Activated CD8-positive, alpha-beta memory T cell treated with anti-CD3 and anti-CD28 coated beads, Interleukin-2, amount 50 U/mL, for 4 hours (primary cell): ENCODE results near the gene ADCY5.
A peak's percentile ranks its signal among the peaks of the same experiment; 100 is the strongest.
"Not testable (repeated sequence)": the region's sequence is repeated elsewhere in the genome, so short reads cannot be mapped to it uniquely, and the experiment has no call there.

Experiments
- DNase-seq: peaks from one replicate; pipeline ENCODE4 v3.0.0-alpha.2; 2020

The ADCY5 gene

DNA sequence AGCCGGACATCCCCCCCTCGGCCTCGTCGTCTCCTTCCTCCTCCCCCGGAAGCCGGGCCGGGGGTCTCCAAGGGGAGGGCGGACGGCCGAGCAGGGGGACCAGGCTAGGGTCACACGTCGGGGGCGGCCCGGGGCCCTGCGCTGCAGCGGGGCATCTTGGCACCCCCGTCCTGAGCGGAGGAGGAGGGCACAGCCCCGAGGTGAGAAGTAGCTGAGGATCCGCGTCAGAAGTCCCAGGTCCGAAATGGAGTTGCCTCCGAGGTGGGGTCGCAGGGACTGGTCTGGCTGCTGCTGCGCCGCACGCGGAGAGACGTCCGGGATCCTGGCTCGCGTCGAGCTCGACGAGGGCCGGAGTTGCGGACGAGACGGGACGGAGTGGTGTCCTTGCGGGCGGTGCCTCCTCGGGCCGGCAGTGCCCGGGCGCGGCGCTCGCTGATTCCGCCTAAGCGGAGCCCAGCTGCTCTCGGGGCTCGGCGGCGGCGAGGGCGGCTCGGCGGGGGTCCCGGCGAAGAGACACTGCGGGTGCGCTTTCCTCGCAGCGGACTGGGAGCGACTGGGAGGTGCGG is at the start of gene ADCY5:
Gene ADCY5, minus strand, starts transcription at position 555 of the 566 bp plus-strand sequence. Its CDS starts 545 bp downstream, at position 10.
- DNase-seq = no peak

DNA sequence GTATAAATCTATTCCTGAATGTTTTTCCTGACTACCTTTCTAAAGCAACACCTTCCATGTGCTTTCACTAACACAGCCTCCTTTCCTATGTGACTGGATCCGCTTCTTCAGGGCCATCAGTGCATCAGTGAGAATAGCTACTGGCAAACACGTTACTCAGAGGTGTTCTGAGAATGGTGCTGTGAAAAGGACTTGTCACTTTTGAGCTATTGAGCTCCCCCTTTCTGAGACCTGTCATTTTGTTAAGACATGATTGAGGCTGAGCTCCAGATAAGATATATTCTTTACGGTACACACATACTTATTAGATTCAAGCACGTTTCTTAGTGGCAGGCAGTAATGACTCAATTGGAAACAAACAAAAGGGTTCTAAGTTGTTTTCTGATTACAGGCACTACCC is 45.0 kb upstream of the ADCY5 start:
- no peak for DNase-seq

DNA sequence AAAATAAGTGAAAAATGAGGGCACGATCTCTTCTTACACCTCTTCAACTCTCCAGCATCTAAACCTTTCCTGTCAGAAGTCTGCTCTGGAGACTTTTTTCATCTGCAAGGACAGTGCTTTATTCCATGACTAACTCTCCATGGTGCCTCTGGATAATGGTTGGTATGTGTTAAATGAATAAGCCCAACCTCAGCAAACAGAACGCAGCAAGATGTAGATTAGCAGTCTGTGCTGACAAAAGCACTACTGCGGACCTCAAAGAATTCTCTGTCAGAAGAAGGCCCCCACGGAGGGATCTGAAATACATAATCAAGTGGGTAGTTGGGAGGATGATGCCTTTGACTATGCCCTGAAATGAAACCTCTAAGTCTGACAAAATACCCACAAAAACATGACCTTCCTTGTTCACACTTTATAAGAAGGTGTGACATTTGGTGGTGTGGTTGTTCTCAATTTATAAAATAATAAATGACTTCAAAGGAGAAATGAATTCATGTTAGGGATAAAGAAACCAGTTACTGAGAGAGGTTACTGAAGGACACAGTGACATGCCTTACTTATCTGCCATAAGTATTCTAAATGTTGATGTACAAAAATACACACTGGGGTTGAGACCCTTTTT is 43.2 kb upstream of the ADCY5 start:
- DNase-seq = no peak

DNA sequence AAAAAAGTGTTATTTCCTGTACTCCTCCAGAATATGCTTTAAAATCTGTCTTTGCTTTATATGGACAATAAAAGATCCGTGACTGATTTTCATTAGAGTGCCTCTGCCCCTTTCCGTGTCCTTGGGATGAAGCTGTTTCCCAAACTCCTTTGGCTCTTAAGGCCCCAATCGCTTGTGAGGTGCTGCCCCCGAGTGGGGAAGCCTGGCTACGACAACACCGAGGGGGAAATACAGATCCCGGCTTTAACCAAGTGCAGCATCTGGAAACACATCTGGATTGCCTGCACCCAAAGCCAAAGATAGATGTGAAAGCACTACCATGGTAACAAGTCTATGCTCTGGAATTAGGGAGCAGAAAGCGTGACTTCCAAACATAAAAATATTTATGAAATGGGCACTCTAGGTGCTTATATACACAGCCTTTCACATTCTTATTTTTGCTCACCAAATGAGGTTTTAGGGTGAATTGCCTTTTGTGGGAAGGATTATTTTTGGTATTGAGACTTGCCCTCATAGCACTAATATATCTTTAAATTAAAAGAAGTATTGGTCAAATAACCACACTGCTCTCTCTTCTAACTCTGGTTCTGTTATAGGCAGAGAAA is 40.6 kb upstream of the ADCY5 start:
- DNase-seq = peak; percentile 26

DNA sequence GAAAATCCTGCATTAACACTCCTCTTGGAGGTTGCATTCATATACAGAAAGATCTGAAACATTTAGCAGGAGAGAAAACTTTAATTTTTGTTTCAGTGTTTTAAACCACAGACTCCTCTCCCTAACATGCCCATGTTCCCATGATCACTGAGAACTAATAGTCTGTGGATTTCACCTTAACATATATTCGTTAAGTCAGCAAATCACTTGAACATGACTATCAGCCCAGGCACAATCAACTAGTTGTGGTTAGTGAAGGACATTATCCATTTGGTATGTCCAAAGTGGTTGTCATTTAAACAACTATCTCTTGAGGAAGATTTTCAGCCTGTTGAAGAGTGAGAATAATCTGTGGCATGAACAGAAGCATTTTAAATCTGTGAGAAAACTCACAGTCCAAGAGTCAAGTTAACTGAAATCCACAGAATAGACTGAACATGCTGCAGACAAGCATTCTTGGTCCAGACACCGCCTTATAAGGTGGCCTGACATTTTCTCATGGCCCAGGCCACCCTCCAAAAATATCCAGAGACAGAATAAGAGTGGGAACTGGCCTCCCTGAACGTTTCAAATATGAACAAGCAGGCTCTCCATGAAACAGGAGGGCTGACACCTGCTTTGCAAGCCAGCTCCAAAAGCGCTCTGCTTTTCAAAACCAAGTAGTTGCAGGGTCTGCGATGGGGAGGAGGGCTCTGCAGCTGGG is 39.9 kb upstream of the ADCY5 start:
- no peak for DNase-seq

DNA sequence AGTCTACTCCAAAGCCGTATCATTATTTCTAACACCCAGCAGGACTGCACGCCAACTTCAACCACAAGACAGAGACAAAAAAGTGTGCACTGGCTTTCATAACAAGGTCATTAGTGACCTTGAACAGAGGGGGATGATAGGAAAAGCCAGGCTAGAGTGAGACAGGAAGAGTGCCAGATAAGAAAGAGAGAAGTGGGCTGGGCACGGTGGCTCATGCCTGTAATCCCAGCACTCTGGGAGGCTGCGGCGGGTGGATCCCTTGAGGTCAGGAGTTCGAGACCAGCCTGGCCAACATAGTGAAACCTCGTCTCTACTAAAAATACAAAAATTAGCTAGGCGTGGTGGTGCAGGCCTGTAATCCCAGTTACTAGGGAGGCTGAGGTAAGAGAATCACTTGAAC is 38.2 kb upstream of the ADCY5 start:
- DNase-seq = not testable (repeated sequence)

DNA sequence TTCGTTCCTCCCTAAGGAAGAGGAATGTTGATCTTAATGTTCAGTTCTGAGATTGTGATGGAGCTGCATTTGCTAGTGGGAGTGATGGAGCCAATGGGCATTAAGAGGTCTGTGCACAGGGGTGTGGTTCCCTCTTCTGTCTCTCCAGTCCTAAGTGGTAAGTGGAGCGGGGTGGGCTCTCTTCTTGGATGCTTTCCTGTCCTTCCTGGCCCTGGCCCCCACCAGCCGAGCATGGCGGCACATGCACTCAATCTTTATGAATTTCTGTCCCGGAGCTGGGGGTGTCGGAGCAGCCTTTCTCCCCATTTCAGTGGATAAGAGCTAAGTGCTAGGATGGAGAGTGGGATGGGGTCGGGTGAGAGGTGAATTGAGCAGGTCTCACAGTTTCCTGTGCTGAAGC is 37.6 kb upstream of the ADCY5 start:
- DNase-seq = no peak

DNA sequence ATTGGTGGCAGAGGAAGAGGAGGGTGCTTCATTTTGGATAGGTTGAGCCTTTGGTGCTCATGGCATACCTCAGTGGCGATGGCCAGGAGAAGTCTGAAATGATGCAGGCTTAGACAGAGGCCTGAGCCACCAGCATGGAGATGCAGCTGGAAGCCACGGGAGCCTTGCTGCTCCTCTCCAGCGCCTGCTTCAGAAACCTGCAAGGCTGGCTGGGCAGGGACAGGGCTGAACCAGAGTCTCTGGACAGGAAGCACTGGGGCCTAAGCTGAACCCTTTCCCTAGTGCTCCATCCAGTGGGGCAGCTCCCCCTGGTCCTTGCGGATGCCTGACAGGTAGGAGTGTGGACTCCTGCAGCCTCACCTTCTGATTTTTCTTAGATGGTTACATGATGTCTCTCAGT is 36.7 kb upstream of the ADCY5 start:
- DNase-seq = no peak

DNA sequence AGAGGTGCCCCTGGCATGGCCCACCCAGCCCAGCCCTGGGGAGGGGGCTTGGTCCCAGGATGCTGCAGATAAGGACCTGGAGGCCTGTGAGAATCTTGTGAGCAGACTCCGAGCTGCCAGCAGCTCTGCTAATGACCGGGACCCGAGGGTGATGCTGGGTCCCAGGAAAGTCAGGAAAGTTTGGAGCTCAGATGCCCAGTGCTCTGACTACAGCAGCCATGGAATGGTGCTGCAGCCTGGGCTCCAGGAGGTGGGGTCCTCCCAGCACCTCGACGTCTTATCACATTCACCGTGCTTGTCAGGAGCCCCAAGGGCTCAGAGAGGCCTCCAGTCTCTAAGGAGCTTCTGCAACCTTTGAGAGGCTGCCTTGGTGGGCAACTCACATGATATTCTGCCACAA is 34.3 kb upstream of the ADCY5 start:
- no peak for DNase-seq

DNA sequence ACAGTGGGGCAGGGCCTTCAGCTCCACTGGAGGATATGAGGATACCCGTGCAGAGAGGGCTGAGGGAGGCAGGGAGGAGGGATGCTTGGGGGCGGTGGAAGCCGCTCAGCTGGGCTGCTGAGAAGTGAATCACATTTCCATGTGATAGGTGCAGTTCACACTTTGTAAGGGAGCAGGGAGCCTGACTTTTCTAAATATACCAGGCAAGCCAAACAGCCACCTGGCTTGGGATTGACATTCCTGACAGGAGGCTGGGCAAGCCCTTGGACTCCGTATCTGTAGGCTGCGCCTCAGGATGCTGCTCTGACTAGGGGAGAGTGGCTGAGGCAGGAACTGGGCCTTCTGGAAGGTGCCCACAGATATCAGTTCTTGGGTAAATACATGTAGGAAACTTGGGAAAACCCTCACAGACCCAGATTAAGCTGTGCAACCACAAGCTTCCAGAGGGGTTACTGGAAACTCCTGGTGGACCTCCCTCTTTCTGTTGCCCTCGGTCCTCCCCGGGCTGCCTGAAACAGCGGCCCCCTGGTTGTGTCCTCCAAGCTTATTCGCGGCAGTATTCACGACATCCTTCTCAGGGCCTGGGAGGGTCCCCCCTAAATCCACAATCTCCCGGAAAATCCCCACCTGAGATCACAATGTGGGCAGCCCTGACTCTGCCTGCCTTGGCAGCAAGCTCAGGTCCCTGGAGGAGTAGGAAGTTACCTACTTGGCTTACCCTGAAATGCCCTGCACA is 33.0 kb upstream of the ADCY5 start:
- no peak for DNase-seq

DNA sequence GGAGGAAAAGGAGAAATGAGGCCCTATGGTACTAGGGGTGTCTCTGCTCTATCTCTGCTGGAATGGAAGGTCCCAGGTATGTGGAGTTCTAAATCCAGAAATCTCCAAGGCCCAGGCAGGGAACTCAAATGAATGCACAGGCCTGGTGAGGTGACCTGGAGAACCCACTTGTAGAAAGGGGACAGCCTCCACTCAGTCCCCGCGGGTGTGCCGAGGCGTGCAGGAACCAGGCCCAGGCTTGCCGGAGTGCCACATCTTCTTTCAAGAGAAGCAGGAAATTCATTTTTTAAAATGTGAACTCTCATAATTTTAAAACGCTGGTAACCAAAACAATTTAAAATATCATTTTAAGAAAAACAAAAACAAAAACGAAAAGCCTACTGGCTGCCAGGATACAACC is 32.2 kb upstream of the ADCY5 start:
- DNase-seq = no peak

DNA sequence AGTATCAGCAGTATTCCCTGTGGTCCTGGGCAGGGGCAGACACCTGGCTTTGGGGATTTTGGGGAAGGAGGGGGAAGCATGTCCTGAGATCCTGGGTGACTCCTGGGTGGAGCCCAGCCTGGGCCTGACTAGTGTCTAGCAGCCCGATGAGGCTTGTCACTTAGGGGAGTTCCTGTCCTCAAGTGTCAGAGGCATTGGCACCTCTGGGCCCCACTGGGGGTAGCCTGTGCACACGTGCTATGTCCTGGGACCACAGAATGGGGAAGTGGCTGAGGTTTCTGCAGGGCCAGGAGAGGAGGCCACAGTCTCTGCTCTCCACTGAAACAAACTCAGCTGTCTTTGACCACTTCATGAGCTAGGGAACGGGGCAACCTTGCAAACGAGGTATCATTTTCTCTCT is 31.5 kb upstream of the ADCY5 start:
- no peak for DNase-seq

DNA sequence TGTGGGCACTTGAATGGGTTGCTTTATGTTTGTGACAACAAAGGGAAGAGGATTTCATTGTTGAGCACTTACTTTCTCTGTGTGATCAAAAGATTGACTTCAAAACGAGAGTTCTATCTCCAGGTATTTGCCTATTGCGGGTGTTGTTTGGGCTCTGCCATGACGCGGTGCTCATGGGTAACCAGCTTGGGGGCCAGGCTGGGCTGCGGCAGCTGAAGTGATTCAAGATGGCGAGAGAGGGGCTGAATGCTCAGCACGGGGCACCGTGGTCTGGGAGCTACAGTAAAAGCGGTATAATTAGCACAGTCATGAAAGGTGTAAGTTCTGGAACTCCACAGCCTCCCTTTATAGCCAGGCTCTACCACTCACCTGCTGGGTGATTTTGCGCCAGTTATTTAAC is 31.0 kb upstream of the ADCY5 start:
- no peak for DNase-seq

DNA sequence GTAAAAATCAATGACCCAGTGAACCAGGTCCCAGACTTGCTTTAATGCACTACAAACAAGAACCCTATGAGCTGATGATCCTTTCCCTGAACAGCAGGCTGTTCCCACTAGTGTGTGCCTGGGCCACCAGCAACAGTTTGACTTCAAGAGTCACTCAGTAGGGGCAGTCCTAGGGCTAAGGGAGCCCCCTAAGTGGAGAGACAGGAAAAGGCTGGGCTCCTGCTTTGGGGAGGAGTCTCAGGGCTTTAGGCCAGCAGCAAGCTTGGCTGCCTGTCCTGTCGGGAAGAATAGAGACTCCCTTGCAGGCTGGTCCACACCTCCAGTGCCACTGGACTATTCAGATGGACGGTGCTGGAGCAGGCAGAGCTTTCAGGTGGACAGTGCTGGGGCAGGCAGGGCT is 29.4 kb upstream of the ADCY5 start:
- DNase-seq = no peak

DNA sequence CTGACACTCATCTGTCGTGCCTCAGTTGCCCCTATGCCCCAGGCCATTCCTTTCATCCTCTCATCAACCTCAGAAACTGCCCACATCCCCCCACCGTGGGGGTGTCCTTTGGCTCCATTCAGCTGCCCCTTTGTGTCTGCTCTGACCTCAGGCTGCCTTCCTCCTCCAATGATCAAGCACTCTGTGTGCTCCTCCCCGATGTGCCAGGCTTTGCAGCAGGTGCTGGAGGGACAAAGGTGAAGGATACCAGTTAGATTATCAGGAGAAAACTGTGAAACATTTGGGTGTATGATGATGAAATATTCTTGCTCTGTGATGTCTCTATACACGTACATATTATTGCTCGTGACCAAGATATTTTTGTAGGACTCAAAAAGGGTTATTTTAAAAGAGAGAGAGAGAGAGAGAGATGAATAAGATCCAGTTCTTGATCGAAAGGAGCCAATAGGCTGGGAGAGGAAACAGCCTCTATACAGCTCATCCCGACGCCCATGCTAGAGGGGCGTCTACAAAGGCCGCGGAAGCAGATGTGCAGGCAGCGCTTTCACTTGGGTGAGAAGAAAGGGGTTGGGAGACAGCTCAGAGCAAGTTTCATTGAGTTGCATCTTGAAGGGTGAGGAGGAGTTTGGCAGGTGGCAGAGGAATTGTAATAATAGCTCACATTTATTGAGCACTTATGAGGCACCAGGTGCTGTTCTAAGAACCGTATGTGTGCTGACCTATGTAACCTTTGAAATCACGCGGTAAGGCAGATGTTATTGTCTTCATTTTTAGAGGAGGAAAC is 28.3 kb upstream of the ADCY5 start:
- DNase-seq = no peak

DNA sequence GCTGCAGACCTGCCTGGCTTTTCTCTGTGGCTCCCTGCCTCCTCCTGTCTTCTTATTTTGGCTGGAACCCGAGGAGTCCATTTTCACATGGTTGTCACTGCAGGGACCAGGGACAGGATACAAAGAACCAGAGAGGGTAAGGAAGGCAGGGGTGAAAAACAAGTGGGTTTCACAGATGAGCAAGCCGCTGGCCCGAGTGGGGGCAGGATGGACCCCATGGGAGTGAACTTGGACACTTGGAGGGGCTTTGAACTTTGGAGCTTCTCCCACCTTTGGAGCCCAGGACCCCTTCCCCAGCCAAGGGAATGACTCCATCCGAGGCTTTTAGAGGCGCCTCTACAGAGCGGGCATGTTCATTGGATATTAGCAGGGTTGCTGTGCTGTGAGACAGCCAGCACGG is 26.9 kb upstream of the ADCY5 start:
- DNase-seq = no peak

DNA sequence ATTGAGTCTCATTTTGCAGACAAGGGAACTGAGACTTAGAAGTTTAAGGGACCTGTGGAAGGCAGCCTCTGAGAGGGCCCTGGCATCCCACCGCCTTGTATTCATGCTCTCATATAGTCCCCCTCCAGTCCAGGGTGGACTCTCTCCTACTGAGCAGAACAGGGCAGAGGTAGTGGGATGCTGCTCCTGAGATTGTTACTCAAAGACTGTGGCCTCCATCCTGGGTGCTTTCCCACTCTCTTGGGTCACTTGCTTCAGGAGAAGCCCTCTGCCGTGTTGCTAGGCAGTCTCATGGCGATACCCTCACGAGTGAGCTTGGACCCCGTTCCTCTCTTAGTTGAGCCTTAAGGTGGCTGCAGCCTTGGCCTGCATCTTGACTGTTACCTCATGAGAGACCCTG is 22.2 kb upstream of the ADCY5 start:
- DNase-seq = no peak

DNA sequence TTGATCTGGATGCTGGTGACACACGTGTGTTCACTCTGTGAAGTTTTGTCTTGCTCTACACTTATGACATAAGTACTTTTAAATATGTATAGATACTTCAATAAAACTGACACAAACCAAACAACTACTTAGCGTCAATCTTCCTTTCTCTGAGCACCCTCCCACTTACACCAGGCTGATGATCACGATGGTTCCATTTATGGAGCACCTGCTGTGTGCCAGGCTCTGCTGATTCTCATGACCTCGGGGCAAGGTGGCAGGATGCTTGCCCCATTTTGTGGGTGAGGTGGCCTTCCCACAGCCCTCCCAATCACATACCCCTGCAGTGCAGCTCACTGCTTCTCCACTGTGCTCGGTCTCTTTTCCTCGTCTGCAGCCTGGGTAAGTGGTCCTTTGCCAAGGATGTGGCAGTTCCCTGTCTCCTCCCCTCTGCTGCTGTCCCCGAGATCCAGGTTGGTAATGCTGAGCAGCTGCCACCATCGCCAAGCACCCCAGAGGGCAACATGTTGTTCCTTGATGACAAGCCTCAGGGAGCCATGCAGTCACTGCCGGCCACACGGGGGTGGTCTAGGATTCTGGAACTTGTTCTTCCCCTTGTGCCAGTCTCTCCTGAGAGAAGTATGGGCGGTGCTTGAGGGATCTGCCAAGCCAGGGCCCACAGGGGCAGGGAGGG is 20.6 kb upstream of the ADCY5 start:
- no peak for DNase-seq

DNA sequence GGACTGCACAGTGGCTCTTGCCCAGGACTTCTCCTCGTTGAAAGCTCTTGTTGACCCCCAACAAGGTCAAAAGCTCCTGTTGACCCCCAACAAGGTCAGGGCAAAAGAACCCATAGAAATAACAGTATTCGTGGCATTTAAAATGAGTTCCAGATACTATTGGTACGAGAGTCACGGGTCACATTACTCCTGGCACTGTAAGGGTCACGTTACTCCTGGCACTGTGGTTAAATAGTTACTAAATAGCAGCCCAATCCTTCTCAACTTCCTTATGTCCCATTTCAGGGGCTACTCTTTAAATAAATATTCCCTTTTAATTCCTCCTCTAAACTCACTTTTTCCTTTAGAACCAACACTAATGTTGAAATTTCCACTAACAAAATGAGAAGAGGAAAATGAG is 18.2 kb upstream of the ADCY5 start:
- DNase-seq = no peak

DNA sequence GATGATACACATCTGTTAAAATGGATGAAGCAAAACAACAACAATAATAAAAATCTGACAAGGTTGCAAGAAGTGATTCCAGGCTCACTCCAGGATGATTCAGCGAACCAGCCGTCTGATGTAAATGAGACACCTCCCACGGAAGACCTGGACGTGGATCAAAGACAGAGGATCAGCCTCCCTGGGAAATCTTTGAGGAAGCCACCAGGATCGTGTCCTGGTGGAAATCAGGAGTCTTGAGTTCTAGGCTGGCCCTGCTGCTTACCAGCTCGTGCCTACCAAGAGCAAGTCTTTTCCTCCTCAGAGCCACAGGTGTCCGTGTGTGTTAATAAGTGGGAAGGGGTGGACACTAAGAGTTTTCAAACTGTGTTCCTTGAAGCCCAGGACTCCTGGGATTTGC is 15.3 kb upstream of the ADCY5 start:
- no peak for DNase-seq

DNA sequence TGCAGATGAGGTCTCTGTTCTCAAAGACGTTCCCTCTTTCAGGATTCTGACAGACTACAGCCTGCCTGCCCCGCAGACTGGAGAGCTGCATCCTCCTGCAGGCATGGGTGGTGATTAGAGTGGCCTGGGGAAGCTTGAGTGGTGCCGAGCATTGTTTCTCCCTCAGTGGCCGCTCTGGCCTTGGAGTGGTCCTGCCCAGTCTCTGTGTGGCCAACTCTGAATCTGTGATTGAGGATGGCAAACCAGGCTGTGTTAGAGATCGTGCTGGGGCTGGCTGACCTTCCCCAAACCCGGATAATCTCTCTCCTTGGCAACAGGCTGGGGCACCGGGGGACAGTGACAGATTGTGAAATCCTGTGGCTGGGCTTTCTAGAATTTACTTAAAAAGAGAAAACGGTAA is 11.0 kb upstream of the ADCY5 start:
- DNase-seq = no peak

DNA sequence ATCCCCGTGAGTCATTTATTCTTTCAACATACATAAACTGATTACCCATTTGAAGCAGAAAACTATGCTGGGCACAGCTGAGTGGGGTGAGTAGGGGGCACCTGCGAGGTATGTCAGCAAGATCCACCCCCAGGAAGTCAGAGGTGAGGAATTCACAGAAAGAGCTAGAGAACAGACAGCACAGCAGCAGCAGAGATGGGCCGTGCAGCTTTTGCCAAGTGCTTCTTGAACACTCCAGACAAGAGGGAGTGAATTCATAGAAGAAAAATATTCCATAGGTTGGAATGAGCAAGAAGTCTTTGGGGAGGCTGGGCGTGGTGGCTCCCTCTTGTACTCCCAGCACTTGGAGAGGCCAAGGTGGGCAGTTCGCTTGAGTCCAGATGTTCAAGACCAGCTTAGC is 9.4 kb upstream of the ADCY5 start:
- no peak for DNase-seq
